ENCODE data around the gene OGFOD3.

GRCh38 chr17:82383411-82383810 lies 35.0 kb downstream of the OGFOD3 start:
- no peak for TF ChIP-seq CTCF (conservative IDR thresholded peaks at IDR 0.05)
- TF ChIP-seq ZFX (IDR thresholded peaks at IDR 0.05): no peak

Measured in C4-2B (cell line).